Heart left ventricle (tissue), 16 donors: ENCODE measurements around the gene PRKG2. TPM values are rescaled to one million over a fixed set of nuclear protein-coding genes. Genes with fewer than 3 reads are reported as not detected.

Experiments
- ATAC-seq, 4 donors: fragments of 200-7000 bp; cut with Tn5 transposase; one replicate each; pipeline ENCODE4 v1.9.1; 2020 to 2022; ENCODE audit warnings: moderate library complexity in 4 of 4, mild to moderate bottlenecking in 3 of 4, moderate number of reproducible peaks in 1 of 4
- DNase-seq, 5 donors: peaks; one replicate each; pipeline ENCODE4 v3.0.0-alpha.2; 2020
- H3K27ac ChIP-seq, 12 donors: fragments of 200-600 bp; sonication (generic) in 4 of 12; one replicate each; pipeline versions ENCODE4 v1.5.0 to v1.8.0; 2016 to 2022; ENCODE audit warnings: mild to moderate bottlenecking in 2 of 12
- H3K27me3 ChIP-seq, 9 donors: fragments of 200-600 bp; sonication (generic) in 2 of 9; one replicate each; pipeline versions ENCODE4 v1.5.1 to v1.8.0; 2016 to 2022; ENCODE audit warnings: mild to moderate bottlenecking in 3 of 9
- H3K36me3 ChIP-seq, 9 donors: fragments of 200-600 bp; sonication (generic) in 2 of 9; one replicate each; pipeline versions ENCODE4 v1.5.0 to v1.8.0; 2018 to 2022; ENCODE audit warnings: mild to moderate bottlenecking in 2 of 9
- H3K4me1 ChIP-seq, 12 donors: fragments of 200-600 bp; sonication (generic) in 4 of 12; one replicate each; pipeline versions ENCODE4 v1.5.0 to v1.8.0; 2016 to 2022; ENCODE audit warnings: mild to moderate bottlenecking in 3 of 12
- H3K4me3 ChIP-seq, 12 donors: fragments of 200-600 bp; sonication (generic) in 4 of 12; one replicate each; pipeline versions ENCODE4 v1.5.0 to v1.8.0; 2017 to 2022; ENCODE audit warnings: mild to moderate bottlenecking in 9 of 12, moderate library complexity in 4 of 12
- H3K9me3 ChIP-seq, 12 donors: fragments of 200-600 bp; sonication (generic) in 4 of 12; one replicate each; pipeline versions ENCODE4 v1.5.0 to v1.8.0; 2016 to 2022; ENCODE audit warnings: mild to moderate bottlenecking in 1 of 12
- POLR2A ChIP-seq, 2 donors: fragments of 450-650 bp; IDR thresholded peaks; one replicate each; pipeline ENCODE4 v1.6.1; 2017; ENCODE audit warnings: antibody characterized with exemption in 2 of 2, mild to moderate bottlenecking in 2 of 2, moderate library complexity in 2 of 2
- WGBS, 4 donors: extraction: QIAGEN DNeasy Blood & Tissue Kit in 2 of 4; methylation state at CpG; one replicate each; pipeline versions ENCODE4 v1.1.5 to v1.1.7; 2013 to 2018; 5-methylcytosine and 5-hydroxymethylcytosine counted together
- intact Hi-C, 10 donors: fragments of 100-400 bp; cut with DNase I; formaldehyde crosslinking; loops; one replicate each; pipeline versions ENCODE4 v1.11.1 to v1.14.2; 2022
- polyA plus RNA-seq, 2 donors: library from polyadenylated mRNA; stranded (reverse); fragments of 200-250 nt; gene quantifications; one replicate each; pipeline ENCODE4 v1.2.3, GENCODE V29; 2013
- total RNA-seq, 9 donors: library from RNA; depleted of rRNA in 2 of 9; stranded (reverse); fragments of >200 nt in 2 of 9; fragmentation: NEBNext Ultra II Directional in 3 of 9; extraction: Animal tissue kit (Norgen Biotek cat#: 25700) in 3 of 9; gene quantifications; one replicate each; pipeline versions ENCODE4 v1.1.0 to v1.2.4, GENCODE V29; 2016 to 2023
- TF ChIP-seq, protein P1 (sequence below), 12 donors: fragments of 200-600 bp; sonication (generic) in 4 of 12; IDR thresholded peaks; one replicate each; pipeline versions ENCODE4 v1.5.0 to v1.8.0; 2018 to 2022; ENCODE audit warnings: antibody characterized with exemption in 12 of 12, mild to moderate bottlenecking in 5 of 12
- donor health status: ischemic (EF 13 %, LVEDD 7.1; RV severe dilation, severe dysfunction).
- donor health status: healthy with polysubstance abuse.
- donor health status: DM: no; HTN: yes; CAD: no.
- donor health status: DM: no; HTN: no; CAD: no.
- donor health status: ischemic (EF 25% LVEDD 6.9; RV normal size, moderate dysfunction).
- donor health status: ischemic (EF 25% LVEDD 5.7; RV mildly dilated, moderate dysfunction).
- donor health status: healthy.
- donor health status: DM: yes; HTN: yes; CAD: no.
- donor health status: ischemic (EF 35%, LVEDD 5.7; RV mildly dilated, moderate dysfunction).
- donor health status: nonischemic (EF 11% LVEDD 7.7; RV severe dilation, severe dysfunction).
- donor health status: DM: yes; HTN: yes; CAD: no.
- donor health status: PGD.
- donor health status: ischemic (EF 29% LVEDD 5.4; RV normal size, mild dysfunction).
- donor health status: nonischemic (EF 23%, LVEDD 6.1; RV moderate dilation, normal function).

The PRKG2 gene
- total and polyA plus RNA-seq, 11 donors = 0.06 to 0.75 (median 0.35) TPM; not detected in 5

DNA sequence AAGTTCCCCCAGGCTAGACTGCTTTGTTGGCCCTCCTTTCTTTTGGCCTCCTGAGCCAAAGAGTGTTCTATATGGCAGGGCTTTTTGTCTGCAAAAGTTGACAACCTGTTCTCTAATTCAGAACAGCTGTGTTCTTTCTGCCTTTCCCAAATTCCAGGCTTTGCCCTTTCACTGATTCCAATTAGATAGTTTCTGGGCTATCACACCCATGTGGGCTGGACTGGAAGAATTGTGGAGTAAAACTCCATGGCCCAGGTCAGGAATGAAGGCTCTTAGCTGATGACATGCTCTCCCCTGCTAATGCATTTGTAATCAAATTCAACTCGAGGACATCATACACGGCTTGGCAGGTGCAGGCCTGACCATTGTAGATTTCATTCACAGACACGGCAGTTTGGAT lies 165.1 kb downstream of the PRKG2 start:
- H3K27ac ChIP-seq = peak overlapping the region in 1 of 12 donors; percentile 63
- DNase-seq (no peak), ATAC-seq (no peak)
- intact Hi-C loops = loop anchor here in 3 of 10 donors (5.0 kb wide), 2 partner anchors 683 to 688 kb away; no protein-coding TSS in a partner anchor
- no peak overlapping the region for H3K4me3 ChIP-seq
- H3K9me3 ChIP-seq = no peaks in the 10 kb centered on the region
- H3K4me1 ChIP-seq = peaks cover 0 to 3% (median 0%) of the 10 kb centered on the region in 12 donors
- H3K36me3 ChIP-seq = no peaks in the 10 kb centered on the region
- H3K27me3 ChIP-seq = no peaks in the 10 kb centered on the region
- TF ChIP-seq POLR2A (IDR thresholded peaks at IDR 0.05) = no peak
- TF ChIP-seq, protein P1, sequence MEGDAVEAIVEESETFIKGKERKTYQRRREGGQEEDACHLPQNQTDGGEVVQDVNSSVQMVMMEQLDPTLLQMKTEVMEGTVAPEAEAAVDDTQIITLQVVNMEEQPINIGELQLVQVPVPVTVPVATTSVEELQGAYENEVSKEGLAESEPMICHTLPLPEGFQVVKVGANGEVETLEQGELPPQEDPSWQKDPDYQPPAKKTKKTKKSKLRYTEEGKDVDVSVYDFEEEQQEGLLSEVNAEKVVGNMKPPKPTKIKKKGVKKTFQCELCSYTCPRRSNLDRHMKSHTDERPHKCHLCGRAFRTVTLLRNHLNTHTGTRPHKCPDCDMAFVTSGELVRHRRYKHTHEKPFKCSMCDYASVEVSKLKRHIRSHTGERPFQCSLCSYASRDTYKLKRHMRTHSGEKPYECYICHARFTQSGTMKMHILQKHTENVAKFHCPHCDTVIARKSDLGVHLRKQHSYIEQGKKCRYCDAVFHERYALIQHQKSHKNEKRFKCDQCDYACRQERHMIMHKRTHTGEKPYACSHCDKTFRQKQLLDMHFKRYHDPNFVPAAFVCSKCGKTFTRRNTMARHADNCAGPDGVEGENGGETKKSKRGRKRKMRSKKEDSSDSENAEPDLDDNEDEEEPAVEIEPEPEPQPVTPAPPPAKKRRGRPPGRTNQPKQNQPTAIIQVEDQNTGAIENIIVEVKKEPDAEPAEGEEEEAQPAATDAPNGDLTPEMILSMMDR (IDR thresholded peaks at IDR 0.05) = no peak
- 25 to 32% (median 28%) methylated on average over 3 of the region's 3 CpGs for WGBS, 4 donors

DNA sequence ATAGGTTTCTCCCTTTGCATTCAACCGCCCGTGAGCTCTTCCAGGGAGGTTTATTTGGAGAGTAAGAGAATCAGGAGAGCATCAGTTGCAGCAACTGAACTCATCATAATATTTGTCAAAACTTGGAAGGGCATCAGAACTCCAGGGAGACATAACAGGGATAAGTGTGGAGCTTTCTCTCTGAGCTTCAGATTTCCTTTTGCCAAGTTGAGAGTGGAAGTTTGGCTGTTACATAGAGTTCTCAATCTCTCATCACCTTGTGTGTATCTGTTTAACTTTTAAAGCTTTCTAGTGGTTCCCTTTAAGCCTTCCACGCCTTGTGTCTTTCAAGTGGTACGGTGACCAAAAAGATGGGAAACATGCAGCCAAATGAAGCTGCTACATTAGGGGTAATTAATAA lies 165.7 kb downstream of the PRKG2 start:
- no peaks in the 10 kb centered on the region for H3K9me3 ChIP-seq
- no peaks in the 10 kb centered on the region for H3K27me3 ChIP-seq
- H3K4me1 ChIP-seq = peaks cover 0 to 3% (median 0%) of the 10 kb centered on the region in 12 donors
- peak overlapping the region in 1 of 12 donors; percentile 63 for H3K27ac ChIP-seq
- TF ChIP-seq, protein P1 (IDR thresholded peaks at IDR 0.05) = no peak
- no peak for TF ChIP-seq POLR2A (IDR thresholded peaks at IDR 0.05)
- ATAC-seq = peak; percentile 37 to 67 (median 66)
- intact Hi-C loops = loop anchor here in 2 of 10 donors (5.0 kb wide), 2 partner anchors 682 to 687 kb away; no protein-coding TSS in a partner anchor
- H3K36me3 ChIP-seq = no peaks in the 10 kb centered on the region
- 41 to 47% (median 45%) methylated on average over 4 of the region's 4 CpGs for WGBS, 4 donors
- DNase-seq = no peak
- no peak overlapping the region for H3K4me3 ChIP-seq

DNA sequence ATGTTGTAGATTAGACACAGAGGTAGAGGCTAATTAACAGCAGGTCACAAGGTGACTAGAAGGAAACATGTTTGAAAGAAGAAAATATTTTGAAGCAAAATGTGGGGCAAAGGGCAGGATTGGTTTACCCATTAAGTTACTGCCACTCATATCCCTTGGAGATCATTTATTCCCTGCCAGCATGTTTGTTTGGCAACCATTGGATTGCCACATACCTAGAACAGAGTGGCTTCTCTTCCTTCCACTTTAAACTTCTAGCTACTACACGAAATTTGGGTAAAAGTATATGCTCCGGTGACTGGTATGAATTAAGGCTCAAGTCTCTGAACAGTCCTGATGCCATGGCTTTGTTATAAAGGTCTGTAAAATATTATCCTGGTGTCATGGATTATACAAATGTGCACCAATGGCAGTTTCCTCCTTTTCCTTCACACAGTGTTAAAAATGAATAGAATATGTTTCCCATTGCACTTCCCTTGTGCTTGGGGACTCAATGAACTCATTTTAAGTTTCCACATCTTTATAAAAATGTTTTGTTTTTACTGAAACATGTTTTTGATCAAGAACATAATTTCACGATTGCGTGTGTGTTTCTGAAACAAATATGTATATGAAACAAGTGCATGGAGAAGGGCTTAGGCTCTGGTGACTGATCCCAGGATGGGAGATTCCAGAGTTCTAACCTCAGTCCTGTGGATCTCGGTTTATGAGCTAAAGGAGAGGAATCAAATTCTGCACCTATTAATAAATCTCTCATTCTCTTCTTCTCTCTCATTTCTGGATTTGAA lies 172.2 kb downstream of the PRKG2 start:
- no peak for DNase-seq
- intact Hi-C loops = loop anchor here in 3 of 10 donors (5.0 kb wide), 1 partner anchor 680 kb away; no protein-coding TSS in a partner anchor
- Histone ChIP-seq H3K4me1 (no peaks in the 10 kb centered on the region), H3K36me3 (no peaks in the 10 kb centered on the region), H3K27ac (no peak overlapping the region), H3K4me3 (no peak overlapping the region), H3K9me3 (no peaks in the 10 kb centered on the region), H3K27me3 (no peaks in the 10 kb centered on the region)
- TF ChIP-seq, protein P1 (IDR thresholded peaks at IDR 0.05) = no peak
- no peak for TF ChIP-seq POLR2A (IDR thresholded peaks at IDR 0.05)
- no peak for ATAC-seq
- 79 to 83% (median 80%) methylated on average over 5 of the region's 5 CpGs for WGBS, 4 donors

DNA sequence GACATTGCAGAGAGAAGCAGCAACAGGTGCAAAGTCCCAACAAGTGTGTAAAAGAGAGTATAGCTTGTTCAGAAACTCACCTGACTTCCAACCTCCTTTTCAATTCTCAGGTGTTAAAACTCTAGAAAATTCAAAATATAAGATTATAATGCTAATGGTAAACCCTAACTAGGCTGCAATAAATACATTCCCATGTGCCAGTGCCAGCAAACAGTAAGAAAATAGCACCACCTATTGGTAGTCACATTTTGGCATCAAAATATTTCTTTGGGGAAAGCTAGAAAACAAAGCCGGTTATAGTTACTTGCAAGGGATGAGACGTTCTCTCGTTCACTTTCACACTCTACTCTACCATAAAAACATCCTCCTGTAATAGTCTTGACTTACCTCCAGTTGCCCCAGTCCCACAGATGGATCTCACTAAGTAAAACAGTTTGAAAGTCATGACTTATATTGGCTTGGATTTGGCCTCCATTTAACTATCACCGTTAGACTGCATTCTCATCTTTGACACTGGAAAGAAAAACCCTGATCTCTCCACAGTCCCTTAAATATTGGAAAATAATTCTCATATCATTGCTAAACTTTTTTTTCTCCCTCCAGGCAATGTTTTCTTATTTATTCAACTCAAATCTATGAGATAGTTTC lies 174.9 kb downstream of the PRKG2 start:
- Histone ChIP-seq H3K9me3 (no peaks in the 10 kb centered on the region), H3K36me3 (no peaks in the 10 kb centered on the region), H3K4me3 (no peak overlapping the region), H3K27me3 (peaks cover 0 to 7% (median 0%) of the 10 kb centered on the region in 9 donors), H3K27ac (no peak overlapping the region), H3K4me1 (no peaks in the 10 kb centered on the region)
- ATAC-seq (no peak), DNase-seq (no peak)
- WGBS, 4 donors = 15 to 23% (median 21%) methylated on average over 4 of the region's 4 CpGs
- TF ChIP-seq, protein P1 (IDR thresholded peaks at IDR 0.05) = peak in 10 of 12 donors; percentile 27 to 58 (median 48)
- TF ChIP-seq POLR2A (IDR thresholded peaks at IDR 0.05) = no peak
- intact Hi-C loops = loop anchor here in 4 of 10 donors (2.0 to 5.0 kb wide), 2 partner anchors 673 to 678 kb away; no protein-coding TSS in a partner anchor
